ENCODE data around the gene AKAP12.

The AKAP12 gene

DNA sequence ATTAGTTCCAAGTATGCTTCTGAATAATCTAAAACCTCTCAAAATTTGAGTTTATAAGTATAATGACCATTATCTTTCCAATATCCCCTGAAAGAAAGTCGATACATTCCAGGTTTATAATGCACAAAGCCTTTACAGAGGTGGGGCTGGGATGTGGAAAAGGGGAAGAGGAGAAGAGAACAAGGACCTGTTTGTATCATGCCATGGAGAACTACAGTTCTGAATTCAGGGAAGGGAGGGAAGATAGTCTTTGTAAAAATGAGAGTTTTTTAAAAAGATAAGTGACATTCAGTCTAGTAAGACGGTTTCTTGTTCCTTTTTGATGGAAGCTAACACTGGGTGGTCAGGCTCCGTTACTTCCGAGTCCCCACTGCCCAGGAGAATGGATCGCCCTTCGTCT is 125.5 kb downstream of the AKAP12 start:
- TF ChIP-seq FOXK2 (IDR thresholded peaks at IDR 0.05) (no peak), FOXM1 (IDR thresholded peaks at IDR 0.05; ENCODE audit: borderline replicate concordance) (no peak), TARDBP (IDR thresholded peaks at IDR 0.05) (no peak), LEF1 (IDR thresholded peaks at IDR 0.05; ENCODE audit: borderline replicate concordance) (no peak), BHLHE40 (IDR thresholded peaks at IDR 0.05; ENCODE audit: borderline replicate concordance) (no peak), FOXA1 (IDR thresholded peaks at IDR 0.05) (no peak), SP1 (IDR thresholded peaks at IDR 0.05) (no peak), ARNT (IDR thresholded peaks at IDR 0.05) (no peak), HDGF (IDR thresholded peaks at IDR 0.05; ENCODE audit: borderline replicate concordance) (no peak), NFRKB (IDR thresholded peaks at IDR 0.05) (no peak), CTBP1 (IDR thresholded peaks at IDR 0.05; ENCODE audit: borderline replicate concordance) (no peak), ZNF384 (IDR thresholded peaks at IDR 0.05) (no peak), ELF4 (IDR thresholded peaks at IDR 0.05) (no peak), L3MBTL2 (conservative IDR thresholded peaks at IDR 0.05) (no peak), SUZ12 (IDR thresholded peaks at IDR 0.05) (no peak)
- TF ChIP-seq, protein P1, sequence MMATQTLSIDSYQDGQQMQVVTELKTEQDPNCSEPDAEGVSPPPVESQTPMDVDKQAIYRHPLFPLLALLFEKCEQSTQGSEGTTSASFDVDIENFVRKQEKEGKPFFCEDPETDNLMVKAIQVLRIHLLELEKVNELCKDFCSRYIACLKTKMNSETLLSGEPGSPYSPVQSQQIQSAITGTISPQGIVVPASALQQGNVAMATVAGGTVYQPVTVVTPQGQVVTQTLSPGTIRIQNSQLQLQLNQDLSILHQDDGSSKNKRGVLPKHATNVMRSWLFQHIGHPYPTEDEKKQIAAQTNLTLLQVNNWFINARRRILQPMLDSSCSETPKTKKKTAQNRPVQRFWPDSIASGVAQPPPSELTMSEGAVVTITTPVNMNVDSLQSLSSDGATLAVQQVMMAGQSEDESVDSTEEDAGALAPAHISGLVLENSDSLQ (IDR thresholded peaks at IDR 0.05) = no peak
- ChIA-PET CTCF (interaction anchor here (0.6 to 0.7 kb wide), 2 partner anchors 10 to 336 kb away, joined by 3 to 4 read pairs; no protein-coding TSS in a partner anchor), POLR2A (no interaction called here)
- DNase-seq (ENCODE audit: extremely low spot score) = no peak

DNA sequence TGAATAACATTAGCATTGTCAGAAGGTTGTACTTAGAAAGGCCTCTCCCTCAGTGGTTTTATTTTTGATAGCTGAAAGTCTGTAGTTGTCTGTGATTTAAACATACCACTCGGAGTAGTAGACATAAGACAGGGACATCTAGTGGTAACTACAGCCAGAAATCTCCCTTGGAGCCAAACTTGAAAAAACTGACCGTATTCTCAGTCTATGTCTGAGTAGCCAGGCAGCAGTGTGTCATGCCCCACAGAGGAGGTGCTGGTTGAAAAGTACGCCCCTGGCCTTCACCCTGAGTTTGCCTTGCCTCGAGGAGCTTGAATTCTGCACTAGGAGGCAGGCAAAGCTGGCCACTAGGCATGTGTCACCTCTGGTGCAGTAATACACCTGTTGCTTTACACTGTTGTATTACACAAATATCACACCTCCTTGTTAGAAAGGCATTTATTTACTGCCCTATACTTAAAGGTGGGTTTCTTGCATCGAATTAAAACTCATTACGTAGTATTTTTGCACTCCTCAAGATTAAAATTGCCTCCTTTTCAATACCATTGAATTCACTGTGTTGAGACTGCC is 130.8 kb downstream of the AKAP12 start:
- TF ChIP-seq NFRKB (IDR thresholded peaks at IDR 0.05) (no peak), BHLHE40 (IDR thresholded peaks at IDR 0.05; ENCODE audit: borderline replicate concordance) (no peak), SUZ12 (IDR thresholded peaks at IDR 0.05) (no peak), FOXK2 (IDR thresholded peaks at IDR 0.05) (no peak), ARNT (IDR thresholded peaks at IDR 0.05) (no peak), LEF1 (IDR thresholded peaks at IDR 0.05; ENCODE audit: borderline replicate concordance) (no peak), CTBP1 (IDR thresholded peaks at IDR 0.05; ENCODE audit: borderline replicate concordance) (no peak), FOXM1 (IDR thresholded peaks at IDR 0.05; ENCODE audit: borderline replicate concordance) (no peak), FOXA1 (IDR thresholded peaks at IDR 0.05) (no peak), HDGF (IDR thresholded peaks at IDR 0.05; ENCODE audit: borderline replicate concordance) (no peak), ZNF384 (IDR thresholded peaks at IDR 0.05) (no peak), SP1 (IDR thresholded peaks at IDR 0.05) (no peak), L3MBTL2 (conservative IDR thresholded peaks at IDR 0.05) (no peak), TARDBP (IDR thresholded peaks at IDR 0.05) (no peak), ELF4 (IDR thresholded peaks at IDR 0.05) (no peak)
- TF ChIP-seq, protein P1 (IDR thresholded peaks at IDR 0.05) = no peak
- POLR2A ChIA-PET = no interaction called here
- CTCF ChIA-PET = interaction anchor here (0.5 to 0.7 kb wide), 2 partner anchors 14 to 67 kb away, joined by 3 read pairs; no protein-coding TSS in a partner anchor
- no peak for DNase-seq (ENCODE audit: extremely low spot score)

DNA sequence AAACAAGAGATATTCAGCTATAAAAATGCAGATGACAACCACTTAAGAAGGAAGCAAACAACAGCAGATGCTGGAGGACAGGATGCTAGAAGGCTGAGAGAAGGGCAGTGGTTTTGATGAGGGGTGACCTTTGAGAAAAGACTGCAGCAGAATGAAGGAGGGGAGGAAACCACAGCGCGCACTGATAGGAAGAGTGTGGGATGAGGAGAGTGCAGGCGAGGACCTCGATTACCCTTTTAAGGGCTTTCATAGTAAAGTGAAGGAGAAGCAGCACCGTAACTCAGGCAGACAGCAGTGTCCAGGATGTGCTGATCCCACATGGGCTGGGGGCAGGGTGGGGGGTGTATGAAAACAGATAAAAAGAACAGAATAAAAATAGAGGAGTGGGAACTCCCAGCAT is 132.4 kb downstream of the AKAP12 start:
- TF ChIP-seq ZNF384 (IDR thresholded peaks at IDR 0.05) (no peak), TARDBP (IDR thresholded peaks at IDR 0.05) (no peak), LEF1 (IDR thresholded peaks at IDR 0.05; ENCODE audit: borderline replicate concordance) (no peak), CTBP1 (IDR thresholded peaks at IDR 0.05; ENCODE audit: borderline replicate concordance) (no peak), BHLHE40 (IDR thresholded peaks at IDR 0.05; ENCODE audit: borderline replicate concordance) (no peak), HDGF (IDR thresholded peaks at IDR 0.05; ENCODE audit: borderline replicate concordance) (no peak), NFRKB (IDR thresholded peaks at IDR 0.05) (no peak), SP1 (IDR thresholded peaks at IDR 0.05) (no peak), L3MBTL2 (conservative IDR thresholded peaks at IDR 0.05) (no peak), FOXK2 (IDR thresholded peaks at IDR 0.05) (no peak), FOXM1 (IDR thresholded peaks at IDR 0.05; ENCODE audit: borderline replicate concordance) (no peak), ARNT (IDR thresholded peaks at IDR 0.05) (no peak), FOXA1 (IDR thresholded peaks at IDR 0.05) (no peak)
- TF ChIP-seq, protein P1 (IDR thresholded peaks at IDR 0.05) = no peak
- DNase-seq (ENCODE audit: extremely low spot score) = no peak
- POLR2A ChIA-PET = no interaction called here
- CTCF ChIA-PET = no interaction called here

DNA sequence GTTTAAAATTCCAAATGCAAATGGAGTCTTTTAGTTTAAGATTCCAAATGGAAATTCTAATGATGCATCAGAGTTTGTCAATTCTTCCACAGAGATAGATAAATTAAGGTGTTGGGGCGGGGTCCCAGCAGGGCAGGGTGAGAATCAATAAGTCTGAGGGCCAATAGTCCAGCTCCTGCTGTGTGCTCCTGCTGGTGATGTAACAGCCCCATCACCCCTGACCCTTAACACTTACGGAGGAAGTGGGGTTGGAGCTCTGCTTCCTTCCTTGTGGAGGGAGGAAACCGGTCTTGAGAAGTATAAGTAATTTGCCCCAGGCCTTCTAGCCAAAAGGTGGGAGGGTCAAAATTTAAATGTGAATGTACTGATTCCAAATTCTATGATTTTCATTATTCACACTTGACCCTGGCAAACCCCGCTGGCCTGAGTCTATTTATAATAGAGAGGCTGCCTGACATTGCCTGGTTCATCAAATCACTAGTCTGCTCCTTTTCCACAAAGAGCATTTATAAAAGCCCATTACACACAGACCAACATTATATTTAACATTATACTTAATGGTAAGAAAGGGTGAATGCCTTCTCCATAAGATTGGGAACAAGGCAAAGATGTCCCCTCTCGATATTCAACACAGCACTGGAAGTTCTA is 134.4 kb downstream of the AKAP12 start:
- DNase-seq (ENCODE audit: extremely low spot score) = no peak
- ChIA-PET CTCF (interaction anchor here (0.7 to 1.5 kb wide), 2 partner anchors 361 to 1344 kb away, joined by 3 to 4 read pairs; no protein-coding TSS in a partner anchor), POLR2A (interaction anchor here (1.5 kb wide), 1 partner anchor 15 kb away, joined by 8 read pairs; no protein-coding TSS in a partner anchor)
- TF ChIP-seq, protein P1 (IDR thresholded peaks at IDR 0.05) = no peak
- TF ChIP-seq FOXM1 (IDR thresholded peaks at IDR 0.05; ENCODE audit: borderline replicate concordance) = no peak
- TF ChIP-seq L3MBTL2 (conservative IDR thresholded peaks at IDR 0.05) = no peak
- TF ChIP-seq TARDBP (IDR thresholded peaks at IDR 0.05) = no peak
- no peak for TF ChIP-seq HDGF (IDR thresholded peaks at IDR 0.05; ENCODE audit: borderline replicate concordance)
- TF ChIP-seq ELF4 (IDR thresholded peaks at IDR 0.05) = no peak; the same call in 1 of the 2 replicates
- TF ChIP-seq LEF1 (IDR thresholded peaks at IDR 0.05; ENCODE audit: borderline replicate concordance) = no peak
- no peak for TF ChIP-seq ARNT (IDR thresholded peaks at IDR 0.05)
- no peak for TF ChIP-seq FOXK2 (IDR thresholded peaks at IDR 0.05)
- no peak for TF ChIP-seq SP1 (IDR thresholded peaks at IDR 0.05)
- TF ChIP-seq CTBP1 (IDR thresholded peaks at IDR 0.05; ENCODE audit: borderline replicate concordance) = no peak
- no peak for TF ChIP-seq FOXA1 (IDR thresholded peaks at IDR 0.05)
- TF ChIP-seq BHLHE40 (IDR thresholded peaks at IDR 0.05; ENCODE audit: borderline replicate concordance) = no peak
- TF ChIP-seq ZNF384 (IDR thresholded peaks at IDR 0.05) = no peak
- no peak for TF ChIP-seq NFRKB (IDR thresholded peaks at IDR 0.05)
- TF ChIP-seq SUZ12 (IDR thresholded peaks at IDR 0.05) = no peak

All from HEK293T (cell line).